Activated T-cell treated with anti-CD3 and anti-CD28 coated beads, Interleukin-2, amount 50 U/mL, for 72 hours (primary cell): ENCODE measurements around the gene KRT23. TPM values are rescaled to one million over a fixed set of nuclear protein-coding genes. Genes with fewer than 3 reads are reported as not detected.

Experiments used
- ATAC-seq, 2 donors: fragments of 150-1000 bp; cut with Tn5 transposase; replicated peaks in 1 of 2; 2 replicates each; pipeline ENCODE4 v1.10.0; 2021; ENCODE audit warnings: moderate library complexity in 2 of 2, mild to moderate bottlenecking in 1 of 2
- DNase-seq, 2 donors: peaks; one replicate each; pipeline ENCODE4 v3.0.0; 2021 to 2022; ENCODE audit warnings: mixed read lengths in 1 of 2
- H3K27ac Mint-ChIP-seq: one replicate; pipeline ENCODE4 v1.8.0; 2022; ENCODE audit warnings: mild to moderate bottlenecking, moderate library complexity, mixed read lengths
- H3K27me3 Mint-ChIP-seq: one replicate; pipeline ENCODE4 v1.8.0; 2022; ENCODE audit warnings: low read depth, mixed read lengths
- H3K36me3 Mint-ChIP-seq, 2 donors: one replicate each; pipeline ENCODE4 v1.8.0; 2022; ENCODE audit warnings: mixed read lengths in 2 of 2, mild to moderate bottlenecking in 1 of 2; ENCODE audit not compliant: insufficient read depth in 2 of 2
- H3K4me1 Mint-ChIP-seq: one replicate; pipeline ENCODE4 v1.8.0; 2022; ENCODE audit warnings: low read depth, mixed read lengths
- H3K4me3 Mint-ChIP-seq, 2 donors: one replicate each; pipeline ENCODE4 v1.8.0; 2022; ENCODE audit warnings: mild to moderate bottlenecking in 2 of 2, mixed read lengths in 2 of 2, moderate library complexity in 2 of 2
- H3K9me3 Mint-ChIP-seq, 2 donors: one replicate each; pipeline ENCODE4 v1.8.0; 2022; ENCODE audit warnings: mixed read lengths in 2 of 2
- total RNA-seq, 2 donors: library from RNA; stranded (reverse); gene quantifications; one replicate each; pipeline ENCODE4 v1.2.3, GENCODE V29; 2022

The KRT23 gene
- total RNA-seq, 2 donors from 2014 or later = not detected

DNA sequence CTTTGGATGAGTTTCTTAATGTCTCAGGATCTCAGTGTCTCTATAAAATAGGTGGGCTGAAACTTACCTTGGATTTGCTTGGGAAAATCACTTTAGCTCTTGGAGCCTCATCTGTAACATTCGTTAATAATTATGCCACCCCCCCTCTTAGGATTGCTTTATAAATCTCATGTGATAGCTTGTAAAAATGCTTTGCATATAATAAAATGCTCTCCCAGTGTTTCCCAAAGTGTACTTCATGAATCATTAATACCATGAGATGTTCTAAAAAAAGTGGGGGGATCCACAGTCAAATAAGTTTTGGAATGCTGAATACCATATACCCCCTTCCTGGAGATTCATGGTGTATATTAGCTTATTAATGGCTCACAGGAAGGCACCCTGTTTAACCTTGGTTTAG, 24.1 kb upstream of the KRT23 start:
- no peak overlapping the region for H3K27ac Mint-ChIP-seq
- ATAC-seq (no peak), DNase-seq (no peak)
- peaks cover 12% of the 10 kb centered on the region for H3K4me1 Mint-ChIP-seq
- peaks cover 20% of the 10 kb centered on the region for H3K27me3 Mint-ChIP-seq
- H3K4me3 Mint-ChIP-seq = no peak overlapping the region
- H3K9me3 Mint-ChIP-seq = no peaks in the 10 kb centered on the region
- no peaks in the 10 kb centered on the region for H3K36me3 Mint-ChIP-seq

DNA sequence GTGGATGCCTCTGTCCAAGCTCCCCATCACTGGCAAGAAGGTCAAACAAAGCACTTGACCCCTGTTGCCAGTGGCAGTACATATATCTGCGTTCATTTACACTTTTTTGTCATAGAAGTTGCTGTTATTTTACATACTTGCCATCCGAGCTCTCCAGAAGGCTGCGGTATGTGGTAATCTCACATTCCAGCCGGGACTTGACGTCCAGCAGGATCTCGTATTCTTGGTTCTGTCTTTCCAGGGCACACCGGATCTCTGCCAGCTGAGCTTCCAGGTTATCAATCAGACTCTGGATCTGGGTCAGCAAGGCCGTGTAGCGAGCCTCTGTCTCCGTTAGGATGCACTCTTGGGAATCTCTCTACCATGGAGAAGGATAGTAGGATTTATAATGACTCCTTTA, 22.7 kb upstream of the KRT23 start:
- Mint-ChIP-seq H3K4me1 (peaks cover 12% of the 10 kb centered on the region), H3K4me3 (no peak overlapping the region), H3K27ac (no peak overlapping the region), H3K36me3 (no peaks in the 10 kb centered on the region), H3K9me3 (no peaks in the 10 kb centered on the region), H3K27me3 (peaks cover 8% of the 10 kb centered on the region)
- DNase-seq = no peak
- no peak for ATAC-seq

- Mint-ChIP-seq H3K27me3 (peaks cover 14% of the 10 kb centered on the region), H3K27ac (no peak overlapping the region), H3K9me3 (no peaks in the 10 kb centered on the region), H3K36me3 (no peaks in the 10 kb centered on the region), H3K4me1 (peaks cover 12% of the 10 kb centered on the region), H3K4me3 (no peak overlapping the region)
- ATAC-seq (no peak), DNase-seq (no peak)
These were observed 20.9 kb upstream of the KRT23 start for GRCh38 chr17:40958086-40958953.

- ATAC-seq (no peak), DNase-seq (no peak)
- H3K36me3 Mint-ChIP-seq = no peaks in the 10 kb centered on the region
- no peaks in the 10 kb centered on the region for H3K9me3 Mint-ChIP-seq
- H3K4me1 Mint-ChIP-seq = peaks cover 12% of the 10 kb centered on the region
- no peak overlapping the region for H3K4me3 Mint-ChIP-seq
- no peak overlapping the region for H3K27ac Mint-ChIP-seq
- H3K27me3 Mint-ChIP-seq = peaks cover 26% of the 10 kb centered on the region
These were observed 19.2 kb upstream of the KRT23 start for GRCh38 chr17:40956401-40957254.

- no peaks in the 10 kb centered on the region for H3K9me3 Mint-ChIP-seq
- ATAC-seq (peak in 1 of 2 donors; percentile 45), DNase-seq (peak in 1 of 2 donors; percentile 2)
- peaks cover 4% of the 10 kb centered on the region for H3K4me1 Mint-ChIP-seq
- H3K4me3 Mint-ChIP-seq = no peak overlapping the region
- H3K27ac Mint-ChIP-seq = no peak overlapping the region
- H3K36me3 Mint-ChIP-seq = no peaks in the 10 kb centered on the region
- peaks cover 43% of the 10 kb centered on the region for H3K27me3 Mint-ChIP-seq
These were observed 16.4 kb upstream of the KRT23 start for GRCh38 chr17:40953881-40954280.

GRCh38 chr17:40952661-40953060, 15.2 kb upstream of the KRT23 start:
- H3K4me1 Mint-ChIP-seq = peaks cover 4% of the 10 kb centered on the region
- DNase-seq (no peak), ATAC-seq (no peak)
- no peak overlapping the region for H3K27ac Mint-ChIP-seq
- no peak overlapping the region for H3K4me3 Mint-ChIP-seq
- no peaks in the 10 kb centered on the region for H3K36me3 Mint-ChIP-seq
- H3K9me3 Mint-ChIP-seq = no peaks in the 10 kb centered on the region
- peaks cover 54% of the 10 kb centered on the region for H3K27me3 Mint-ChIP-seq

DNA sequence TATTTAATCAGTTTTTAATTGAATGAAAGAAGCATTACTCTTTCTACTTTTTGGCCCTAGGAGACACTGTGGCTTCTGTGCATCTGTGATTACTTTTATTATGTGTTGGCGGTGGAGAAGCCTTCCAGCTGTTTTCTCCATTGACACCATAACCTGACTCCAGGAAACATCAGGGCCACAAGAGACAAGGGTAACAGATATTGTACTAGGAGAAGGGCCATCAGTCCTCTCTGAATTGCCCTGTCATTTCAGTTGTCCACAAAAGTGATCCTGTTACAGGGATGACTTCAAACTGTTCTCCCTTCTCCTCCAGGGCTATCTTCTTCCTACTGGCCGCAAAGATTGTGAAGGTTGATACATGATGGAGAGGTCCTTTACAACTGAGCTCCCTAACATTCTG, 14.7 kb upstream of the KRT23 start:
- Mint-ChIP-seq H3K4me3 (no peak overlapping the region), H3K9me3 (no peaks in the 10 kb centered on the region), H3K4me1 (peaks cover 4% of the 10 kb centered on the region), H3K27me3 (peaks cover 57% of the 10 kb centered on the region), H3K36me3 (no peaks in the 10 kb centered on the region), H3K27ac (no peak overlapping the region)
- ATAC-seq = no peak
- DNase-seq = no peak

DNA sequence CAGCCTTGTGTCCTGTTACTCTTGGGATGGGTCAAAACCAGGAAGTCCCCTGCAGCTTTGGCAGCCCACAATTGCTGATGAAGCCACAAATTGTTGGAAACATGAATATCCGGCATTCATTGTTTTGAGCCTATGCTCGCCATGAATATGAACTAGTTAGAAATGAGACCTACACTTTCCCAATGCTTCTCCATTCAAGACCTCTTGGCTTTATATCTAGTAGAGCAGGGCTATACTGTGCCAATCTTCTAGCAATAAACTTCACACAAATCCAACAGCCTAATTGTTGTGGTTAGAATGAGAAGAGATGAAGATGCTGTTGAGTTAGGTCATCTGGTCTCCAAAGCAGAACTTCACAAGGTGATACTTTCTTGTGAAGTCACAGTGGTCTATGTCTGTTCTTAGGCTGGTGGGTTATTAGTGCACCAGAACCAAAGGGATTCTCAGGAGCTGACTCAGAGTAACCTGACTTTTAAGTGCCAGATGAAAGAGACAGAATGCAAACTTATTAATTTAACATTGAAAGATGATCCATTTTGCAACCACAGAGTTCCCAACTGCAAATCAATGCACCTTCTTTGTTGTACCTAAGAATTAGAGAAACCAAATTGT, 13.7 kb upstream of the KRT23 start:
- H3K36me3 Mint-ChIP-seq = no peaks in the 10 kb centered on the region
- peaks cover 4% of the 10 kb centered on the region for H3K4me1 Mint-ChIP-seq
- H3K9me3 Mint-ChIP-seq = no peaks in the 10 kb centered on the region
- H3K27ac Mint-ChIP-seq = no peak overlapping the region
- DNase-seq (no peak), ATAC-seq (no peak)
- H3K27me3 Mint-ChIP-seq = peaks cover 65% of the 10 kb centered on the region
- no peak overlapping the region for H3K4me3 Mint-ChIP-seq

GRCh38 chr17:40950176-40950575, 12.7 kb upstream of the KRT23 start:
- Mint-ChIP-seq H3K4me3 (no peak overlapping the region), H3K27me3 (peaks cover 72% of the 10 kb centered on the region), H3K27ac (no peak overlapping the region), H3K9me3 (no peaks in the 10 kb centered on the region), H3K4me1 (peaks cover 4% of the 10 kb centered on the region), H3K36me3 (no peaks in the 10 kb centered on the region)
- DNase-seq (no peak), ATAC-seq (no peak)

- peaks cover 80% of the 10 kb centered on the region for H3K27me3 Mint-ChIP-seq
These were observed 12.0 kb upstream of the KRT23 start for GRCh38 chr17:40949418-40949817.

GRCh38 chr17:40947929-40948328, 10.5 kb upstream of the KRT23 start:
- Mint-ChIP-seq H3K36me3 (no peaks in the 10 kb centered on the region), H3K4me3 (no peak overlapping the region), H3K27me3 (peaks cover 78% of the 10 kb centered on the region), H3K27ac (no peak overlapping the region), H3K4me1 (no peaks in the 10 kb centered on the region), H3K9me3 (no peaks in the 10 kb centered on the region)
- ATAC-seq = no peak
- DNase-seq = no peak

More at GRCh38 chr17:40949418-40949817, 12.0 kb upstream of the KRT23 start:
- no peak for ATAC-seq
- H3K4me3 Mint-ChIP-seq = no peak overlapping the region
- no peaks in the 10 kb centered on the region for H3K36me3 Mint-ChIP-seq
- no peak for DNase-seq
- peaks cover 4% of the 10 kb centered on the region for H3K4me1 Mint-ChIP-seq
- H3K9me3 Mint-ChIP-seq = no peaks in the 10 kb centered on the region
- H3K27ac Mint-ChIP-seq = no peak overlapping the region

GRCh38 chr17:40945414-40945813, 8.0 kb upstream of the KRT23 start:
- peaks cover 67% of the 10 kb centered on the region for H3K27me3 Mint-ChIP-seq
- H3K27ac Mint-ChIP-seq = no peak overlapping the region
- no peaks in the 10 kb centered on the region for H3K36me3 Mint-ChIP-seq
- DNase-seq (no peak), ATAC-seq (no peak)
- H3K9me3 Mint-ChIP-seq = no peaks in the 10 kb centered on the region
- no peak overlapping the region for H3K4me3 Mint-ChIP-seq
- H3K4me1 Mint-ChIP-seq = no peaks in the 10 kb centered on the region

- Mint-ChIP-seq H3K4me3 (no peak overlapping the region), H3K27me3 (peaks cover 59% of the 10 kb centered on the region), H3K36me3 (no peaks in the 10 kb centered on the region), H3K27ac (no peak overlapping the region), H3K9me3 (no peaks in the 10 kb centered on the region), H3K4me1 (no peaks in the 10 kb centered on the region)
- no peak for ATAC-seq
- no peak for DNase-seq
These were observed 7.1 kb upstream of the KRT23 start for GRCh38 chr17:40944531-40944930.
